GM19463 (cell line): ENCODE data around the gene MEGF11.

Experiments used
- ATAC-seq: cut with Tn5 transposase; IDR thresholded peaks from one replicate; pipeline ENCODE4 v1.9.1; 2021; ENCODE audit warnings: mild to moderate bottlenecking, moderate library complexity; ENCODE audit not compliant: unreplicated experiment

The MEGF11 gene

DNA sequence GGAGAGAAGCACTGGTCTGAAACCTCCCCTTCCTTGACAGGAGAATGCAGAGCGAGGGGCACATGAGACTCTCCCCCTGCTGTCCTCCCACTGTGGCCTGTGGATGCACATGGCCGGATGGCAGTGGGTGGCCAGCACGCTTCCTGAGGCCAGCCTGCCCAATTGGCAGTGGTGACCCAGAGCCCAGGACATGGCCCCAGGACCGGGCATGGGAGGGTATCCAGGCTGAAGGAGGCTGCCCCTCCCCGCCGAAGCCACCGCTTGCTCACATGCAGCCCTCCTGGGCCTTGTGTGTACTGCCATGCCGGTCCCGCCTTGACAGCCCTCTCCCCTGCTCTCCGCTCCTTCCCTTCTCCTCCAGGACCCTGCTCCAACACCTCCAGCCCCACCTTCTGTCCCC lies 100.9 kb downstream of the MEGF11 start:
- no peak for ATAC-seq

DNA sequence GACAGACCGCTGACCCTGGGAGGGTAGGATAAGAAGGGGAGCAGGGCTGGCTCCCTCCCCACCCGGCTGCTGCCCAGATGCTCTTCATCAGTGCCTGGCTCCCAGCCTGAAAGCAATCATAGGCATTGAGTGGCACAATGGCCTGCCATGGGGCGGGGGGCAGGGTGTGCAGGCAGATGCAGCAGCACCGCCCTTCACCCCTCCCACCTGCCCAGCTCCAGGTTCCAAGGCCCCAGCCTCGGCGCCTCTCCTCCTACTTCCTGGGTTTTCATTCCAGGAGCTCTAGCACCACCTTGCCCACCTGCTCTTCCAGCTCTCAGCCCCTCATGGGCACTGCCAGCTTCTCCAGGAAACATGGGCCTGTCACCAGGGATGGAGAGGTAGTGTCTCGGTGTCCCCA lies 101.7 kb downstream of the MEGF11 start:
- ATAC-seq = no peak

DNA sequence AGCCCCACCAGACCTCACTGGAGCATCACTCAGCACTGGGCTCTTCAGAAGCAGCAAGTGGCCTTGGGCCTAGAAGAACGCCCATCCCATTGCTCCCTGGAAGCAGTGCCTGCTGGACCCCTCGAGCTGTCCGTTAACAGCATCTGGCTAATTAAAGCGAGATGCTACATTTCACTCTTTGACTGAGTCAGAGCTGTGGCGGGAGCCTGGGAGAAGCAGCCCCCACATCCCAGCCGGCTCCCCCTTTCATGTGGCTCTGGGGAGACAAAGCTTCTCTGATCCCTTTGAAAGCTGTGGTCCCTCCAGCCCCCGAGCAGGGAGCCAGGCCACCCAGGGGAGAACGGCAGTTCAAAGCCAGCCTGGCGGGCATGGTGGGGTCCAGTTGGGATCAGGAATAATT lies 103.7 kb downstream of the MEGF11 start:
- no peak for ATAC-seq

DNA sequence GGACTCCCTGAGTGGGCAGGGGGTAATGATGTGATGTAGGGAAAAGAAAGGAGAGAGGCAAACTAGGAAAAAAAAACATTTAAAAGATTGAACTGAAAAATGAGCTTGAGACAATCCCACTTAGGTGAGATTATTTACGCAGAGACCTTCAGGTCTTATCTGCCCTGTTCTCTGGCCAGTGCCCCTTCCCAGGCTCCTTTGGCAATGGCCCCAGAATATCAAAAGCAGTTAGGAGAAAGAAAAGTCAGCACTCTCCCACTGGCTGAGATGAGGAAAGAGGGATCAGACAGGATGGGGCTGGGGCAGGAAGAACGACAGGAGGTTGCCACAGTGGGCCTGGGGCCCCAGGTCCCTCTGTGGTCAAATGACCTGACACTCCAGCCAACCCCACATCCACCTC lies 105.4 kb downstream of the MEGF11 start:
- no peak for ATAC-seq

DNA sequence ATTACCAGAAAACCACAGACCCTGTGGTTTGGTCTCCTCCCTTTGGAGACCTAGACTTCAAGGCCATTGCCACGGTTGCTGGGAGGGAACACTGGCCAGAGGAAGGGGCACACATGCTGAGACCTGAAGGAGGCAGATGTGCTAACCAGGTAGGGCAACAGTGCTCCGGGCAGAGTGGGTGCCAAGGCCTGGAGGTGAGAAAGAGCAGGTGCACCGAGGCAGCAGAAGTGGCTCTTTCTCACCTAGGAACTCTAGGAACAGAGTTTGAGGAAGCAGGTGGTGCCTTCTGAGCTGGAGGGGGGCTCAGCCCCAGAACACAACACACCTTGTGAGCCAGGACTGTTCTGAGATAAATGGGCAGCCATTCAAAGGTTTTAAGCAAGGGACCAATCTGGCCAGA lies 106.1 kb downstream of the MEGF11 start:
- ATAC-seq = no peak

DNA sequence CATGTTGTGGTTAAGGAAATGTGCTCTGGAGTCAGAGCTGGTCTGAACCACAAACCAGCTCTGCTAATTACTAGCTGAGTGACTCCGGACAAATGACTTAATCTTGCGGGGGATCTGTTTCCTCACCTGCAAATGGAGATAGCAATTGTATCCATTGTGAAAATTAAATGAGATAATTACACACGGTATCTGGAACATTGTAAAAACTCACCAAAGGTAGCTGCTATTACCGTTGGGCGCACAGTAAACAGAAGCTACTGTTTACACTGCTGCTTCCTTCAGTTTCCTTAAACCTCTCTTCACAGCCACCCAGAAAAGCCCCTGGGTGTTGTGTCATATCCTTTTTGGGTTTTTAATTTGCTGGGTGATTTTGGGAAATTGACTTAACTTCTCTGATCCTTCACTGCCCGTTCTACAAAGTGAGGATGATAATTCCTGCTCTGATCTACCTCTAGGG lies 107.8 kb downstream of the MEGF11 start:
- no peak for ATAC-seq

DNA sequence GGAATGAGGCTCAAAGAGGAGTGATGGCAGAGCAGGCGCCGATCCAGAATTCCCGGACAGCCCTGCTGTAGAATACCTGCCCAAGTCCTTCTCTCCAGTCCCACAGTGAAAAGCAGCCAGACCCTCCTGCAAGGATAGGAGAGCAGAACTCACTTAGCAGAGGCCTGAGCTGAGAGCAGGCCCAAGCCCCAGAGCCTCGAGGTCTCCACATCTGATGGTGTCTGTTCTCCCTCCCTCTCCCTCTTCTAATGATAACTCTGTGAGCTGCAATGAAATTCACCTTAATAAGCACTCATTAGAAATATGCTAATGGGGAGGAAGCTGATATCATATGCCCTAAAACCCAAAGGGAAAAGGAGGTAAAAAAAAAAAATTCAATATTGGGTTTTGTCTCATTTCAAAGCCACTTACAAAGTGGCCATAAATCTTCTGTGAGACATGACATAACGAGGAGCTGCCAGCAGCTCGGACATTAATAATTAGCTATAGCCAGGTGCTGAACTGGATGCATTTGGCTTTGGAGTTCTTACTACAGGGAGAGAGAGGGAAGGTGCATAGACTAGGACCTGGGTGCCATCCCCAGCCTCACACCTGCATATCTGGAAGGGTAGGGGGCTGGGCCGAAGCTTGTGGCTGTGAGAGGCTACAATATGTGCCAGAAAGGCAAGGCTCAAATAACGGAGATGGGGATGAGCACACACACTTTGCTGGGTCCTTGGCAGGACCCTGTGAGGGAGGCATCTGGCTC lies 108.4 kb downstream of the MEGF11 start:
- ATAC-seq = no peak

DNA sequence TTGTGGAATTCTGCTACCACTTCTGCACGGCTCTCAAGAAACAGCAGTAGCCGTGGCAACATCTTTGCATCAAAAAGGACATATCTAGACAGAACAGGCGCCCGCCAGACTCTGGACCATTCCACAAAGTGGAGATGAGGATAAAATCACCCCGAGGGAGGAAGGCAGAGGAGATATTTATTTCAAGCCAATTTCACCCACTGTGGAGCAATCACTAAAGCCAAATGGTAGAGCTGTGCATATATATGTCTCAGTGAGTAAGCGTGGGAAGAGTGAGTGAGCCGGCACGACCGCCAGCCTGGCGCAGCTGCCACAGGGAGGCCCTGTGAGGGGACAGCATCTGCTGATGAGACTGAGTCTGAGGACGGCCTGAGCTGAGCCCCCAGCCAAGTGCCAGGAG lies 111.3 kb downstream of the MEGF11 start:
- no peak for ATAC-seq

DNA sequence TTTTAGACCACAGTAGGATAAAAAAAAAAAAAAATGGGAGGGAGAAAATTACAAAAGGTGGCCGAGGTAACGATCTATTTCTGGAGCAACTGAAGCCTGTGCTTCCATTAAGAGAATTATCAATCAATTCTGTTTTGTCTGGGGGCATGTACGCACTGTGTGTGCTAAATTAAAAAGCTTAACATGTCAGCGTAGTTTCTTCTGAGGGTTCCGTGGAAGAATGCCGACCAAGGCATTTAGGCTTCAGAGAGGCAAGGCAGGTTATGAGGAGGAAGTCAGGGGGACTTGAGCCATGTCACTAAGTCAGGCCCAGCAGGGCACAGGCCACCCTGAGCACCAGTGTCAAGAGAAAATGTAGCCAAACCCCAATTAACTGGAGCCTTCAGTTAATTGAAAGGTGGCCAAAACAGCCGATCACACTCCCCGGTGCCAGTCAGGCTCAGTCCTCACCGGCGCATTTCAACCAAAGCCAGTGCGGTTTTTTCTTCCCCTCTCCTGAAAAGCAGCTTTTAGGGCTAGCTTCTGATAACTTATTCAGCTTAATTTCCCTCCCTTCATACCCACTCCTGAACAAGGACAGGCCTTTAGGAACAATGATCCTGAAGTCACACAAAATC lies 113.9 kb downstream of the MEGF11 start:
- no peak for ATAC-seq

DNA sequence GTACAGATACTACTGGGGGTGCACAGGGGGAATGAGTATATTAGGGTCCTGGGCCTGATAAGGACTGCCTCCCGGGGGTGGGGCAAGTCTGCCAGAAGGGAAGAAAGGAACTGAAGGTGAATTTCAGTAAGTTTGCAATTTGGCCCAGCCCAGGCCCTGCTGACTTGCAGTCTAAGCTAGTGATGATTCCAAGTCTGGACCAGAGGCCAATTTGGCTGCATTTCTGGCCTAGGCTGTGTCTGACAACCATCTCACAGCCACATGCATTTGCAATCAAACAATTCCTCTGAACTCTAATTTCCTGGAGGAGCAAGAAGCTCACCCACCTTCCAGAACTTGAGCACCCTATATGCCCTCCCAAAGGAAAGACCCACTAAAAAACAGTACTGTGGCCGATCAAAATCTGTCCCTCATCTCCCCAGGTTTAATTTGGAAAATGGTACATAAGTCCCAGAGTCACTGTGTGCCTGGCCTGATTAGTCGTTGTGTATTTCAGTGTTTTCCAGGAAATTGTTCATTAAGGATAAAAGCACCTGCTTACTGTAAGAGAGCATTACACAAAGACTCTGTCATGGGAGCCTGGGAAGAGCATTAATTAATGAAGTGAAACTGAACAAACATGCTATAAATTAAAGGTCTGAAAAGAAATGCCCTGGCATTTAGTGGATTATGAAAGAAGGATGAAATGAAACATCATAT lies 114.5 kb downstream of the MEGF11 start:
- ATAC-seq = no peak

DNA sequence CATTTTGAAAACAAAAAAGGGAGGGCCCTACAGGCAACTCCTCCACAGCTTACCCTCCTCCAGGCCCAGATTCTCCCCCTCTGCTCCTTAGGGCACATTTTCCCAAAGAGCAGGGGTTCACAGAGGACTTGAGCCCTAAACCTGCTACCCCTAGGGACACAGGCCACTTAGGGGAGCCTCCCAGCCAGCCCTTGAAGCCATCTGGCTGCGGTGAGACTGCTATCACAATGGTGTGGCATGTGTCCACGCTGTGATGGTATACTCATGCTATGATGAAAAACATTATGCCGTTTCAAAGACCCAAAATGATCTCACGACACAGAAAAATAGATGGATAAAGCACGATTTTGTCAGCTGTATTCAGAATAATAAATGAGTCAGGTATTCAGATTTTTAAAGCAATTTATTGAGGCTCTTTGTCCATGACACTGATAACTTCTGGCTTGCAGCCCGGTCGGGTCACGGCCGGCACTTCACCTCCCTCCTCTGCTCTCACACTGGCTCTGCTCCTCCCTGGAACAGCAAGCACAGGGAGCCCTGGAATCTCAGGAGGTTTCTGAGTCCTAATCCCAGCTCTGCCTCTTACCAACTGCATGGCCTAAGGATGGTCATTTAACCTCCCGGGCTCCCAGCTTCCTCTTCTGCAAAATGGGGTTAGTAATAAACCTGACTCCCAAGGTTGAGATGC lies 115.3 kb downstream of the MEGF11 start:
- ATAC-seq = no peak

DNA sequence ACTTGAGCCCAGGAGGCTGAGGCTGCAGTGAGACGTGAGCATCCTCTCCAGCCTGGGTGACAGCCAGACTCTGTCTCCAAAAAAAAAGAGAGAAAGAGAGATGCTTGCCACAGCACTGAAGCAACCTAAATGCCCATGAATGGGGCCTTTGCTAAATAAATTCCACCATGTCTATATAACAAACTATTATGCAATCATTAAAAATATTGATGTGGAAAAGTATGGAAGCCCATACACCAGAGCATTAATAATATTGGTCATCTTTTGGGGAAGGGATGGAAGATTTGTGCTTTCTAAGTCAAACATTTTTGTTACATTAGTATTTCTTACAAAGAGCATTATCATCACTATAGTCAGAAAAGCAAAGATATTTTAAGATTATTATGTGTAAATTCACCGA lies 116.6 kb downstream of the MEGF11 start:
- ATAC-seq = no peak

DNA sequence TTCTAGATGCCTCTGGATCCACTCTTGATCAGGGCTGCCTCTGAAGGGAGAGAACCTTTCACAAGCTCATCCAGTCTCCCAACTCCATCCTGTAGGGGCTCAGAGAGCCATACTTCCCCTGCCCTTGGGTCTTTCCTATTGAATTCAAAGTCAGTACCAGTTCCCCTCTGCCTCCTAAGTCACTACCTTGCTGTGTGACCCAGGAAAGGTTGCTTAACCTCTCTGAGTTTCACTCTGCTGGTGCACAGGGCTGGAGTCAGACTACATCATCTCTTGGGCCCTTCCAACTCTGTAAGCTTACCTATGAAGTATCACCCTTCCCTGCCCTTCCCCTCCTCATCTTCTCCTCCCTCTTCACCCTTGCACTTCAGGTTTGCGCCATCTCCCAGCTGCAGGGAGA lies 117.9 kb downstream of the MEGF11 start:
- no peak for ATAC-seq

DNA sequence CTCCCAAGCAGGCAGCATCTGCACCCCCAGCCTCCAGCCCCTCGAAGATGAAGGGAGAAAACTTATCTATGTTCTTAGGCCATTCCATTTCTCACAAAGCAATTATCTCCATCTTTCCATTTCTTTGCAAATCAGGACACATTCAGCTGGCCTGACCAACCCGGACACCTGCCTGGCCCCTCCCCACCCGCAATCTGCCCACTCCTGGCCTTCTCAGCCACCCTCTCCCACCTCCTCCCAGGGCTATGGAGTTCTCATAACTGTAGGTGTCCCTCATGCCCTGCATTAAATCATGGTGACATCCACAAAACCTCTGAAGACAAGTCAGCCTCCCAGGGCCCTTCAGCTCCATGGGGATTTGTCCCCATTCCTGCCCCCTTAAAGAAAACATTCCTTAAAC lies 119.3 kb downstream of the MEGF11 start:
- no peak for ATAC-seq

DNA sequence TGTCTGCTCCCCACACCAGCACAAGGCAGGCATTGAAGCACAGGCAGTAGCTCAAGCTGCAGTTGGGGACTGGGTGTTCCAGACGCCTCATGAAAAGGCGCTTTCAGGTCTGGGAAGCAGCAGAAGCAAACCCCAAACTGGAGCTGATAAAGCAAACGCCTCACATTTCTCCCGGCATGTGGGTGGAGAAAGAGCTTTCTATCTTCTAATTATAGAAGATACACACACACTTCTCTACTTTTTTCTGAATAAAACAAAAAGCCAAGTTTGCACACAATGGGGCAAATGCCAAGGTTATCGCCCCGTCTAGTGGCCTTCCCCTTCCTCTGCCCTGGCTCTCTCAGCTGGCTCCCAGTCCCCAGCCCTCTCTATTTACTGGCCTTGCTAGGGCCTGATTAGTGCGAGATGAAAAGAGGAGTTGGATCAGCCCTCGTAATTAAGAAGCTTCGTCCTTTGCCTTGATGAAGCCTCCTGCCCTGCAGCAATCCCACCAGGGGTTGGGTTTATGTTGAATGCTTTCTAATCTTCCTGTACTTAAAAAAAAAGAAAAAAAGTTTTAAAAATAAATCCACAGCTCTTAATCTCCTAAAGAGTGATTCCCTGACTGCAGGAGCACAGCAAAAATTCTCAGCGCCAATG lies 120.2 kb downstream of the MEGF11 start:
- ATAC-seq = no peak

DNA sequence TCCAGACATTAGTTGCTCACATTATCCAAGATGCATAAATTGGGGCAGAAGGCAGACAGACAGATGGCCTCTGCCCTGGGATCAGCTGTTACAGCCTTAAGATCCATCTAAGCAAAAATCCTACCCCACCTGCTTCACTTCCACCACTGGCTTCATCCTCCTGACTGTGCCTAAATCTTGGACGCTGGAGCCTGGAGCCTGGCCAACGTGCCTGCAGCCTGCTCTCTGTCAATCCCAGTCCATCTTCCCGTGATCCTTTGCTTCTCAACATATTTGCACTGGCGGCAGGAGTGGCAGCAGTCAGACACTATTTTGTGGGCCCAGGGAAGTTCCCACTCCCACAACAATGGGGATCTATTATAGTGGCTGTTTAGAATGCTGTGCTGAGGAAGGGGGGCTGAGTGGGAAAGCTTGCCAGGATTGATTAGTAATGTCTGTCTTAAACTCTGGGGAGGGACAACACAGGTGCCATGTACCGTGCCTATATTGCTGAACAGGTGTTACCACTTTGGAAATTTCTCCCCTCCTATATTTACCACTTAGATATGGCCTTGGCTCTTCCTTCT lies 121.2 kb downstream of the MEGF11 start:
- ATAC-seq = no peak

DNA sequence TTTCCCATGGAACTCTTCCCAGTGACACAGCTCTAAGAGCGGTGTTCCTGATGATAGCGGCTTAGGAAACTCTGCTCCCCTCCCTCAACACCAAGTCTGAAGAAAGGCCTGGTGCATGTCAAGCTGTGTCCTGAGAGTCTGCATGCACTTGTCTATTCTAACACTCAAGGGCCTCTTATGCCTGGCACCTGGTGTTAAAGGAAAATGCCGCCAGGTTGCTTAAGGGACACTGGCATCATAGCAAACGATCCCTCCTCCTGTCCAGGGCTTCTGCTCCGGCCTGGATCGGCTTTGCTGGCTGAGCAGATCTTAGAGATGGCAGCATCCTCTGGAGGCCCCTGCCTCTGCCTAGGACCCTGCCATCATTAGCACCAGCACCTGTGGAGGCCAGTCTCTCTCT lies 121.7 kb downstream of the MEGF11 start:
- no peak for ATAC-seq

DNA sequence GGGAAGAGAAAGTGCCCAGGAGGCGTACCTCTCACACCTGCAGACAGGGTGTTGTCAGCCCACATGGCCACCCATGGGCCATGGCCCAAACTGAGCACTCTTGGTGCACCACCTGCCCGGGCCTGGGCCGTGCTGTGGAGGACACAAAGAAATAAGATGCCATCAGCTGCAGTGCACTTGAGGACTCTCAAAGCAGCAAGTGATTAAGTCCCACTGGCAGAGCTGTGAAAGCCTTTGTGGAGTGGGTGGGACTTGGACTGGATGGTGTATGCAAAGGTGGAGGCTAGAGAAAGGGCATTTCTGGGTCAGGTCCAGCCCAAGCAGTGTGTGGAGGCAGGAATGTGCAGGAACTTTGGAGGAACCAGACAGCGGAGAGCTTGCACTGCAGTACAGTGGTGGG lies 122.3 kb downstream of the MEGF11 start:
- ATAC-seq = no peak

DNA sequence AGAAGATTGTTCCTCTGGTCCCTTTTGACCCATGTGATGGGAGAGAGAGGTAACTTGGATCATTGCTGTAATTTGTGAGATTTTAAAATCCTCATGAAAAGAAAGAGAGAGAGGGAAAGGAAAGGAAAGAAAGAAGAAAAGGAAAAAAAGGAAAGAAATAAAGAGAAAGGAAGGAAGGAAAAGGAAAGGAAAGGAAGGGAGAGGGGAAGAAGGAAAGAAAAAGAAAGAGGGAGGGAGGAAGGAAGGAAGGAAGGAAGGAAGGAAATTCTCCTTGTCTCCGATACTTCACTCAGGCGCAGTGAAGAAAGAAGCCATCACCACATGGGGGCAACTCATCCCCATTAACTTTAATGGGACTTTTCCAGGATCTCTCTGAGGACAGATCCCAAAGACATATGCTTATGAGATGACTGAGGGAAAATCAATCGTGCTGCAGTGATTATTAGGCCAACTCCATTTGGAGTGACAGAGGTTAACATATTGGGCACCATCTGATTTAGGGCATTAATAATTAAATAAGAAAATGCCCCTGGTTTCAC lies 123.0 kb downstream of the MEGF11 start:
- no peak for ATAC-seq

DNA sequence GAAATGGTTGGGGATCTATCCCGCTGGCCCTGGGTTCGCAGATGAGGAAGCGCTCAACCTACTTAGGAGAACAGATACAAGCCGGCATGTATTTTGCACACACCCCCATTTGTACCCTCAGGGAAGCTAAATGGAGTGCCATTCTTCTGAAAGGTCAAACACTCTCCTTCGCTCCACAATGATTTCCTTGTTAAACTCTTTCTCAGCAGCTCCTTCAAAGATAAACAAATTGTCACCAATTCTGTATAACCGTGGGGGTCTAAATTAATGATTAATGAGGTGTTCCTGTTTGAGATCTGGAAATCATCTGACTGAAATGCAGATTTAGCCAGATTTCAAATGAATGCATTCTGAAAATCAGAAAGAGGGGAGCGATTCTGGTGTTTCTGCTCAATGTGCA lies 124.0 kb downstream of the MEGF11 start:
- no peak for ATAC-seq
